Measurements from ENCODE around the gene ACSF3.

Gene ACSF3

GRCh38 chr16:89119166-89119621, 25.5 kb downstream of the ACSF3 start:
- no peak for TF ChIP-seq CTCF (IDR thresholded peaks at IDR 0.05)

GRCh38 chr16:89119661-89120141, 26.0 kb downstream of the ACSF3 start:
- TF ChIP-seq CTCF (IDR thresholded peaks at IDR 0.05): no peak

GRCh38 chr16:89120281-89120680, 26.6 kb downstream of the ACSF3 start:
- TF ChIP-seq CTCF (IDR thresholded peaks at IDR 0.05): no peak

GRCh38 chr16:89120921-89121351, 27.3 kb downstream of the ACSF3 start:
- no peak for TF ChIP-seq CTCF (IDR thresholded peaks at IDR 0.05)

- no peak for TF ChIP-seq CTCF (IDR thresholded peaks at IDR 0.05)
Measured at GRCh38 chr16:89121691-89122321, 28.2 kb downstream of the ACSF3 start.

GRCh38 chr16:89122322-89122851, 28.7 kb downstream of the ACSF3 start:
- TF ChIP-seq CTCF (IDR thresholded peaks at IDR 0.05): no peak

- TF ChIP-seq CTCF (IDR thresholded peaks at IDR 0.05): no peak
Measured at GRCh38 chr16:89123001-89123830, 29.6 kb downstream of the ACSF3 start.

Data from LNCAP (cell line).